Left ventricle myocardium superior (tissue), 1 donor: ENCODE measurements around the gene MYEF2. TPM values are rescaled to one million over a fixed set of nuclear protein-coding genes. Genes with fewer than 3 reads are reported as not detected.

Source experiments
- ATAC-seq: fragments of 200-7000 bp; cut with Tn5 transposase; one replicate; pipeline ENCODE4 v1.9.1; 2020; ENCODE audit warnings: mild to moderate bottlenecking, moderate library complexity
- DNase-seq: peaks from one replicate; pipeline ENCODE4 v3.0.0-alpha.2; 2020
- intact Hi-C: fragments of 100-400 bp; cut with micrococcal nuclease; formaldehyde crosslinking; loops from one replicate; pipeline ENCODE4 v1.11.0; 2022
- total RNA-seq: library from RNA; stranded (reverse); fragmentation: NEBNext Ultra II Directional; extraction: Animal tissue kit (Norgen Biotek cat#: 25700); gene quantifications from one replicate; pipeline ENCODE4 v1.2.1, GENCODE V29; 2021
- donor health status: DM: no; HTN: yes; CAD: no; lungs with severe emphysema.

Gene MYEF2
- total RNA-seq, 1 donor from 2014 or later = 6.9 TPM

DNA sequence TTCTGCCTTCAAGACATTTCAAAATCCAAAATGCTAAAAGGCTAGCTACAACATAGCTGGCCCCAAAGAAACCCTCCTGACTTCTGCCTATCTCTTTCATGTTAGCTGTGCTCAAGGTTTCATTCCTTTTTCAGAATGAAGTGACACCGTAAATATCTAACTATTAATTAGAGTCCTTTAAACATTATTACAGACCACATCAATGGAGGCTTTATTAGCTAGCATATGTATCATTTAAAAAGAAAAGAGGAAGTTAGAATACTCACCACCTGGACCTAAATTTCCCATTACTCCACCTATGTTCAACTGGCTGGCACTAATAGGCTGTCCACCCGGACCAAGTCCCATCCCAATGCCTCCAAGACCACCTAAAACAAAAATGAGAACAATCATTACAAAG lies 24.6 kb downstream of the MYEF2 start:
- ATAC-seq = no peak
- intact Hi-C loops = no loop called here
- no peak for DNase-seq

DNA sequence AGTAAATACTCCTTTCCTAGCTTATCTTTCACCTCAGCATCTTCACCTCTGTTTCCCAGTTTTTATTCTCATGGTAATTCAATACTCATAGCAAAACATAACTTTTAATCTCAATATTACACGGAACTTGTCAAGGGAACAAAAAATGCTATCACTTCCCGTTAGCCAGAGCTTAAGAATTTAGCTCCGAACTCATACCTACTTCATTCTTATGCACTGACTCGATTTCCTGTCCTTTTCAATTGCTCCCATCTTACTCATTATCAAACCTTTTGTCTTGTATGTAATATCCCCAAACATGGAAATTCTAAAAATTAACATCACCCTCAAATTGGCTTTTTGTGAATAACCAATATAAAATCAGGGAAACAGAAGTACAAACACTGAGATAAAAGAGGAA lies 28.2 kb downstream of the MYEF2 start:
- intact Hi-C loops = no loop called here
- no peak for ATAC-seq
- no peak for DNase-seq

DNA sequence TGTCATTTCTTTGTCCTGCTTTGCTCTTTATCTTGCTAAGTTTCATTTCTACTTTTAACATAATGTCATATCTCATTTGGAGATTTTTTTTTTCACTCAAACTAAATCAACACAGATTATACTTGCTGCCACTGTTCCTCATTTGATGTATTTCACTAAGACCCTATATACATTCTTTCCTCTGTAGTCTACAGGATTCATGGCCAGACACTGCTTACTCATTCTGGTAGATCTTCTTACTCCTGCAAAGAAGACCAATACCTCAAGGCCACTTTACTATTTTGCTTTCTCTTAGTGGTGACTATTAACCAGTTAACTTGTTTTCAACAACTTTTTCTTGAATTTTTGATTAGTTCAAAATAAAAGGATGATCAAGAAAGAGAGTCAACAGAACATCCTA lies 30.7 kb downstream of the MYEF2 start:
- intact Hi-C loops = no loop called here
- no peak for ATAC-seq
- no peak for DNase-seq

DNA sequence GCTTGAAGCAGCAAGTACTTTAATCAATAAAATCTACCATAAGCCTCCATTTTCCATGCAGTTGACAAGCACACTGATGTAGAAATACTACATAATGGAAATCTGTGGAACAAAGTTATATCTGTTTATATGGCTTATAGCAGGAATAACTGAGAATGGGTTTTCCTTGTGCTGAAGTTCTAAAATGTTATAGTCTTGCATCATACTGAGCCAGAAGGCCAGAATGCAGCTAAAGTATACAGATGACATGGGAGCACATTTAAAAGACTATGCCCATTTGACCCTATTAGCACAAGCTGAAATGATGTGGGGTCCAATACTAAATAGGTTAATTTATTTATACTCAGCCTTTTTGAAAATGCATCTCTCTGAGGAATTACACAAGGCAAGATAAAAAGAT lies 32.2 kb downstream of the MYEF2 start:
- intact Hi-C loops = no loop called here
- ATAC-seq (no peak), DNase-seq (no peak)

DNA sequence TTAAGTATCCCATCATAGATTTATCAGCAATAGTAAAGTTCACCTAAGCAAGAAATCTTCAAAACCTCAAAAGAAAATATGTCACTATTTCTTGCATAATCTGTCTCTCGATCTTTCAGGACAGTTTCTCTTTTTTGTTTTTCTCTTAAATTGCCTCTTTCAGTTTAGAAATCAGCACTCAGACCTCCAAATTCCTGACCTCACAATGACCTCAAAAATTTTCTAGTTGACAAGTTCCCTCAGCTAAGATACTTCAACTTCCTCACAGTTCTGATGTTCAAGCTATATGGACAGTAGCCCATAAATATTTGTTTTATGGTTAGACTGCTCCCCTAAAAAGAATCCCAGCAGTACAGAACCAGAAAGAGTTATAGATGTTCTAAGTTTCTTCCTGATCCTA lies 33.2 kb downstream of the MYEF2 start:
- intact Hi-C loops = no loop called here
- DNase-seq (no peak), ATAC-seq (no peak)

DNA sequence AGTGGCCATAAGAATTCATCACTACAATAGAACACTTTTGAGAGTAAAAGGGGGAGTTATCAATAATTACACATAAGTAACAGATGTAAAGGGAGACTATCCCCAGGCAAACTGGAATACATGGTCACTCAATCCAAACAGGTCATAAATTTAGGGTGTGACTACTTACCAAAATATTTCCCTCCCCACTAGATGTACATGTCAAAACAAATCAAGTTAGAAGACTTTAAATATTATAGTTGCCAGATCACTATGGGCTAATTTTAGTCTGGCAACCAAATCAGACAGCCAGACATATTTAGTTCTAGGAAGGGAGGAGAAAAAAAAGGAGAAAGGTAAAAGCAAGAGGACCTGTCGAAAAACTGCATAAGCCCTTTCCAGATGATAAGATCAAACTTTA lies 34.2 kb downstream of the MYEF2 start:
- intact Hi-C loops = no loop called here
- DNase-seq (no peak), ATAC-seq (peak; percentile 89)

DNA sequence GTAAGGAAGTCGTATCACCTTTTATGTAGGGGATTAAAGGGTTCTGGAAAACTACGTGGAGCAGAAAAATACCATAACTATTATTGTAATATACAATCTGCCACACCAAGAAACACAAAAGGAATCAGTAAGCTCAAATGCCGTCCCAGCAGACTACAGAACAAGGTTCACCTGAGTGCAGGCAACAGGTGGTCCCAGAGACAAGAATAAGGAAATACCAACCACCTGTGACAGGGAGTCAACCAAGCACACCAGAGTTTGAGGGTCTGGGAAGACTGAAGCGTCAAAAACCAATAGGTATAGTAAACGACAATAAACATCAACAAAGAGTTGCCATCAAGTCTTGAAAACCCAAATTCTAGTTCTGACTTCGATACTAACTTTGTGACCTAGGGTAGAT lies 45.2 kb downstream of the MYEF2 start:
- DNase-seq = no peak

DNA sequence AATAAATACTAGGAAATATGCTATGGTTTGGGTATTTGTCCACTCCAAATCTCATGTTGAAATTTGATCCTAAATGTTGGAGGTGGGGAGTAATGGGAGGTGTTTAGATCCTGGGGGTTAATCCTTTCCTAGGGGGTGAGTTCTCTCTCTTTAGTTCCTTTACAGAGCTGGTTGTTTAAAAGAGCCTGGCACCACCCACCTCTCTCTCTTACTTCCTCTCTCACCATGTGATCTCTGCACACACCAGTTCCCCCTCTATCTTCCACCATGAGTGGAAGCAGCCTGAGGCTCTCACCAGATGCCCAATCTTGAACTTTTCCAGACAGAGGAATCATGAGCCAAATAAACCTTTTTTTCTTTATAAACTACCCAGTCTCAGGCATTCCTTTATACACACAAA lies 46.8 kb downstream of the MYEF2 start:
- ATAC-seq (no peak), DNase-seq (no peak)
- intact Hi-C loops = no loop called here

More for the DNA sequence above, 45.2 kb downstream of the MYEF2 start:
- ATAC-seq = no peak
- intact Hi-C loops = no loop called here

DNA sequence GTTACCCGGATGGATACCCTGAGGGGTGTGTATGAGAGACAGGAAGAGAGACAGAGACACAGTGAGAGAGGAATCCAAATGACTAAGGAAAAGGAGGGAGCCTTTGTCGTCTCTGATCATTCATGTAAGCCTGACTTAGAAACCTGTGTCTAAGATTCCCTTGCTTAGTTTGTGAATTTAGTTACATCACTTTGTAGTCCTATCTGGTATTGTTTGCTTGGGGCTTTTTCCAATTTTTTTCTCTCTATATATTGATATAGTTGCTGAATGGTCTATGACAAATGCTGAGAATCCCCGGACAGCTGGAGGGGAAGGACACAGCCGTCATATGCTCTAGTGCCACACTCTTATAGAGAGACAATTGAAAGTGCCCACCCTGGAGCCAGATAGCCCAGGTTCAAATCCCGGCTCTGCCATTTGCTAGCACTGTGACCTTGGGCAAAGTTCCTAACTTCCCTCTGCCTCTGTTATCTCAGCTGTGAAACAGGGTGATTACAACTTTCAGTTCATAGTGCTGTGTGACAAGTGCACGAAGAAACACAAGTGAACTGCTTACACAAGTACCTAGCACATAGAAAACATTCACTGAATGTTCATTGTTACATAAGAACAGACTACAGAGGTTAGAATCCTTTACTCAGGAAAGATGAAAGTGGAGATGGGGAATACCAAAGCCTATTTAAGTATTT lies 51.3 kb downstream of the MYEF2 start:
- intact Hi-C loops = no loop called here
- DNase-seq = no peak
- no peak for ATAC-seq

DNA sequence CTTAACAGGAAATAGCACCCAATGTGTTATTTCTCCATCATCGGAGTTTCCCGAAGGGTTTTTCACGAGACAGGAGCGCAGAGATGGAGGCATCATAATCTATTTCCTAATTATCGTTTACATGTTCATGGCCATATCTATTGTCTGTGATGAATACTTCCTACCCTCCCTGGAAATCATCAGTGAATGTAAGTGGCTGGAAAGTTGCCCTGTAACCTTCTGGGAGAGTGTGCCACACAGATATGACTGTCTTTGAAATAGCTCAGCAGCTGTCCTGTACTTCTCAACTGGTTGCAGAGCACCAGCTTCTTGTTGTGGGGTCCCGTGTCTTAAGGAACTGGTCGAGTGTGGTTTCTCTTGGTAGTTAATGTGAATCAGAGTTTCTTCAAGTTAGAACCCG lies 56.2 kb downstream of the MYEF2 start:
- no peak for ATAC-seq
- no peak for DNase-seq
- intact Hi-C loops = no loop called here

DNA sequence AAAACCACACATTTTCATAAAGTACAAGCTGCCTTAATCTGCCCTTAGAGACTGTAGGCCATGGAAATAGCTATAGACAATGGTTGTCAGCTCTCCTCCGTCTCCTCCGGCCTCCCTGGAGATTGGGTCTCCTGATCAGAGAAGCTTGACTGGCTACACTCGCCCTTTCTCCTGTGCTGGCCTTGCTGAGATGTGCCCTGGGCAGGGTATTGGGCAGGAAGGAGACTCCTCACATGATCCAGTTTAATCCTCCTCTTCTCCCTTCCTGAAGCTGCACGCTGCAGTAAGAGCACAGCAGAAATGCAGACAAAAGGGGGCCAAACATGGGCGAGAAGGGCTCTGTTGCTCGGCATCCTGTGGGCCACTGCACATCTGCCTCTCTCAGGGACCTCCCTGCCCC lies 57.4 kb downstream of the MYEF2 start, which contains the start of gene SLC24A5:
TSS of gene SLC24A5 (plus strand) at position 246 of the 400 bp plus-strand sequence. CDS start at position 301, 55 bp downstream.
- ATAC-seq (no peak), DNase-seq (no peak)
- intact Hi-C loops = no loop called here

DNA sequence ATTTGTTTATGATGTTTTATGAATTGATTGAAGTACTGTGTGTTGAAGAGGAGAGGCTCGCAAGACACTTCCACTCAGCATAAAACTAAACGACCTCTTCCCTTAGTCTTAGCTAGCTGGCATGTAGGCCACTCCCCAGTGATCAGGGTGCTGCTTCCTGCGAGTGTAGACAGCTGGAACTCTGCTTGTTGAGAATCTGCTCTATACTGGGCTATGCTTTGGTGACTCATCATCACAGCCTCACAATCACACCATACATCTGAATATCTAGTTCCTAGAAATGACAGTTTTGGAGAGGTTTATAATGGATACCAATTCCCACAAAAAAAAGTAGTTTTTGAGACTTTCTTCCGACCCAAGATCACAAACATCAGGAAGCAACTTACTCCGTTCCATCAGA lies 58.8 kb downstream of the MYEF2 start:
- no peak for DNase-seq
- intact Hi-C loops = loop anchor here (10.0 kb wide), 1 partner anchor 166 kb away; no protein-coding TSS in a partner anchor
- ATAC-seq = no peak

DNA sequence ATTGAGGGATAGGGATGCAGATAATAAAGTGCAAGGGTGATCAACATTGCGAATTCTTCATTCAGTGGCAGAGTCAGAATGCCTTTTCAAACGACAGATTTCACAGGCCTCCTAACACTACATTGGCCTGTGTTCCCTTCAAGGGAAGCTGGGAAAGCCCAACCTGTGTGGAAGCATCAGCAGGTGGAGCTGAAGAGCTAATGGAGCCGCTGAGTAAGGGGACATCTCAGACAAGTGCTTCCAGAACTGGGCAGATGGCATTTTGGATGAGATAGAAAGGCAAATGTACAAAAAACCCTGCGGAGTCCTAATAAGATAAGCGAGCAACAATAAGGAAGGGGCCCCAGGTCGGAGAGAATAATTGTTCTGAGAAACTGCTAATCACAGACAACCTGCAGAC lies 65.9 kb downstream of the MYEF2 start:
- intact Hi-C loops = loop anchor here (10.0 kb wide), 1 partner anchor 173 kb away; no protein-coding TSS in a partner anchor
- peak; percentile 68 for ATAC-seq

DNA sequence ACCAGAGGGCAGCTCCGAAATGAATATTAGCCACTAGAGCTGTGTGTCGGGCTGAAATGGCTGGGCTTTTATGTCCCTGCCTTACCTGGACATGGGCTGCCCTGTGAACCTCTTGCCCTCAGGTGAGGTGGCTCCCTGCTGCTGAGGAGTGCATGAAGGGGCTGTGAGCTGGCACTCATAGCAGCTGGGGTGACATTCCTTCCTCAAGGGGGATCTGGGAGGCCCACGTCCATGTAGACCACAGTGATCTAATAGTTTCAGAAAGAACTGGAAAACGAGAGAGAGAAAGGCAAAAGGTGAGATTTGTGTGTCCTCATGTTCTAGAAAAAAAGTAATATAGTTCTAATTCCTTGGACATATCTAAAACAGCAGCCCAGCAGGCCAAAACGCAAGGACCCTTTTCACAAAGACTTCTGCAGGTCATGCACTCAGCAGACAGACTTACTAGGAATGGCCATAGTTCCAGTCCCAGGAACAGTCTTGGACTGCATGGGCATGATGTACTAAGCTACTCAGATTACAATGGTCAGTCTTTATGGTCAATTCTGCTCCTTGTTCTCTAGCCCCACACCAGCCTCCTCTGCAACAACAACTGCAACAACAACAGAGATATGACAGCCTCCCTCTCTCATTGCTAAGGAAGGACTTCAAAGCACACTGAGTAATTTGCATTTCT lies 68.1 kb downstream of the MYEF2 start:
- intact Hi-C loops = loop anchor here (10.0 kb wide), 1 partner anchor 175 kb away; no protein-coding TSS in a partner anchor
- DNase-seq (no peak), ATAC-seq (no peak)

More for the DNA sequence above, 65.9 kb downstream of the MYEF2 start:
- DNase-seq = no peak

DNA sequence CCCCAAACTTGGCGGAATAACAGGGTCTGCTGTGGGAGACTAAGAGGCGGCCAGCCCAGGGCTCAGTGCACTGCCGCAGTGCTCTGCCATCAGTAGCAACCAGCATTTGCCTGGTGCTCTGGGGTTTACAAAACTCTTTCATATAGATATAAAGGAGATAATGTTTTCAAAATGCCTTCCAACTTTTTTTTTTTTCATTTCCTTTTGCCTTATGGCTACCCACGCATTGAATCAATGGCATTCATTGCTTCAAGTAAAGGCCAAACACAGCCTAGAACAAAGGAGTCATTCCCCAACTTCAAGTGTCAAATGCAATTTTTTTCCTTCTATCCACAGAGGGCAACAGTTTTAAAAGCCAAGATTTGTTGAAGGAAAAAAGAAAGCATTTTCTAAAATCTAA lies 68.9 kb downstream of the MYEF2 start:
- no peak for DNase-seq
- intact Hi-C loops = no loop called here
- no peak for ATAC-seq

DNA sequence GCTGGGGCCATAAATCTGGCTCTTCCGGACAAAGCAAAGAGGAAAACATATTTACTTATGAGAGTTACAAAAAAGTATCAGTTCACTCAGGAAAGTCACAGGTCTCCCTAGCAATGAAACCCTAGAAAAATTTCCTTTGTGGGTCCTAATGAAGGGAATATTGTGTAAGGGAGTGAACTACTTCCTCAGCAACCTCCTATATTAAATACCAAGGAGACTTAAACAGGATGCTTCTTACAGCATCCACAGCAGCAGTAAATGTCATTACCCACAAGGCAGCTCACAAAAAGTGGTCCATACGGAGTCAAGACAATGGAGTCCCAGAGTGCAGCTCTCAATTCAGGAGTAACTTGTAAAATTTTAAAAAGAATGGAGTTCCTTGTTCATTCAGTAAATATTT lies 72.2 kb downstream of the MYEF2 start:
- ATAC-seq (no peak), DNase-seq (no peak)
- intact Hi-C loops = no loop called here

DNA sequence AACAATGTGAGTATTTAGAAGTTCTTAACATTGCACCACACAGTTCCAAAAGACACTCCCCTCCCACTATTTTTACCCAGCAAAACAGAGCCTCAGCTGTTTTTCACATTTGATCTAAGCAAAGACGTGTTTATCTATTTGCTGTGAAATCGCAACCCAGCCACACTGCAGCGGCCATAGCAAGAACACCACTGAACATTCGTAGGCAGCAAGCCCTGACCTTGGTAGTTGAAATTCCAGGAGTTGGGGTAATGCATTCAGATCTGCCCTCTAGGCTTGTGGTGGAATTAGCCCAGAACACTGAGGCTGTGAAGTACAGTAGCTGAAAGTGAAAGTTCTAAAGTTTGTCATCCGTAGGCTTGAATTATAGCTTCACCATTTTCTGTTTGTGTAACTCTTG lies 74.4 kb downstream of the MYEF2 start:
- DNase-seq (no peak), ATAC-seq (no peak)
- intact Hi-C loops = no loop called here

DNA sequence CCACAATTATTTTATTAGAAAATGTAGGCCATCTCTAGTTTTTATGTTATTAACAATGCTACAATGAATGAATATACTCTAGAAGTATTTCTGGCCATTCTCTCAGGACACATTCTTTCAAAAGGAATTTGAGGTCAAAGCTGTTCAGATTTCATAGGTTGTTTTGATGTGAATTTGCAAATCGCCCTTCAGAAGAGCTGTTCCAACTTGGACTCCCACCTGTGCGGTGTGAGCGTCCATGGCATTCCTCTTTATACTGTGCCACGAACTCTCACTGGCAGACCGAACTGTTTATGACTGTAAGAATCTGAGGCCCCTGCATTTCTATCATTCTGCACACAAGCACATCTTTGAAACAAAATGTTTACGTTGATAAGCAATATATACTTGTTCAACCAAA lies 75.9 kb downstream of the MYEF2 start:
- ATAC-seq (no peak), DNase-seq (no peak)
- intact Hi-C loops = no loop called here

DNA sequence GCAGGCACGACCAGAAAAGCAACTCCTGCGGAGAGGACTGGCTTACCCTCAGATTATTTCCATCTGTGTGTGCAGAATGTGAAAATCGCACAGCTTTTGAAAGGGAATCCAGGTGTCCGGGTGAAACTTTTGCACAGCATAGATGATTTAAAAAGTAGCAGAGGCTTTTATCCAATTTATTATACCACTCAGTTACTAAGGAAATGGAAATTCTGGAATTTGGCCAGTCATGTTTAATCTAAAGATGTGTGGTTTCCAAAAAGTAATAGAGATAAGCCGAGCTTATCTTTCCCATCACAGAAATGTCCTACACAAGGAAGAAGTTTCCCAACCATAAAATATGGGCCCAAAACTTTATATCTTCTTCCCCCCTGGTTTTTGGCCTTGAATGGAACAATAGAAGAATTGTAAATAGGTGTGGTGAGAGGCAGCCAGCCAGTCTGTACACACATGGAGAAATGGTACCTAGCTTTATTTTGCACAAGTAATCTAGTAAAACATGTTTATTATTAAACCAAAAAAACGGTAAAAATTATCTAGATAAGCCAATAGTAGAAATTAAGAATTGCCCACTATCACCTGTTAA lies 76.6 kb downstream of the MYEF2 start:
- intact Hi-C loops = no loop called here
- DNase-seq (no peak), ATAC-seq (no peak)

DNA sequence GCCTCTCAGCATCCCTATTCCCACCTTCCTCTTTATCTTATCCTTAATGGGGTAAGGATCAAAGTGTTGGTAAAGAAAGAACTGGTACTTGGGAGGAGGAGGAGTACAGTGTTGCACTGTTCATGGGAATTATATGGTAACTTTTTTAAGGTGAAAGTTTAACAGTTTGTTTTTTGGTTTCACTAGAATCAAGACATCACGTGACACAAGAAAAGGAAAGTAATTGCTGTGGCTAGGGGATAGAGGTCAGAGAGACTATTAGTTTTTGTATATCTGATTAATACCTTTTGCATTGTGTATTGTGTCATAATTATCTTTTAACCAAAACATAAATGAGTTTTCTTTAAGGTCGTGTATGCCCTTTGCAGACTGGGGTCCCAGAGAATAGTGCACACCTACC lies 80.8 kb downstream of the MYEF2 start:
- ATAC-seq (no peak), DNase-seq (no peak)
- intact Hi-C loops = no loop called here

DNA sequence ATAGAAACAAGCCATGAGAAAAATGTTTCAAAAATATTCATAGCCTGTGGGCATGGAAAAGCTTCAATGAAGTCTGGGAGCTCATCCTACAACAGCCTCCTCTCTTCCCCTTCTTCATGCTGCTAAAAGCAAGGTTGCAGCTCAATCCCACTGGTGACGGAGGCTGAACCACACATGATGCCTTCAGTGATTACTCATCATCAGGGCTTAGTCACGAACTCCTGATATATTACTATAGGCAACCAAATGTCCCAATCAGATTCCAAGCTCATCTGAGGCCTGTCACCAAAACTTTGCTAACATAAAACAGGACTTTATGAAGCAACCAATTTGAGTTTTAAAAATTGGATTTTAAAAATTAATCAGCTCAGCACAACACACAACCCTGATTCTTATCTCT lies 81.3 kb downstream of the MYEF2 start:
- ATAC-seq = no peak
- no peak for DNase-seq
- intact Hi-C loops = no loop called here
